Adrenal gland (tissue), 12 donors: ENCODE measurements around the gene MCTP2. TPM values are rescaled to one million over a fixed set of nuclear protein-coding genes. Genes with fewer than 3 reads are reported as not detected.

Experiments
- DNase-seq, 7 donors: peaks; one replicate each; pipeline ENCODE4 v3.0.0-alpha.2; 2019 to 2020
- H3K27ac ChIP-seq, 5 donors: fragments of 200-600 bp; sonication (generic) in 4 of 5; 1 replicate in 3 of 5; 2 replicates in 2 of 5; pipeline versions ENCODE4 v1.5.1 to v1.8.0; 2016 to 2020; ENCODE audit warnings: mild to moderate bottlenecking in 1 of 5
- H3K27me3 ChIP-seq: fragments of 200-600 bp; 2 replicates; pipeline ENCODE4 v1.8.0; 2021
- H3K36me3 ChIP-seq, 2 donors: fragments of 200-600 bp; replicated peaks in 1 of 2; 1 replicate in 1 of 2; 2 replicates in 1 of 2; pipeline versions ENCODE4 v1.5.1 to v1.8.0; 2018 to 2022
- H3K4me1 ChIP-seq, 2 donors: fragments of 200-600 bp; replicated peaks in 1 of 2; 1 replicate in 1 of 2; 2 replicates in 1 of 2; pipeline versions ENCODE4 v1.5.1 to v1.8.0; 2018 to 2021
- H3K4me3 ChIP-seq, 4 donors: fragments of 200-600 bp; sonication (generic) in 3 of 4; one replicate each; pipeline ENCODE4 v1.5.1; 2016 to 2018
- H3K9me3 ChIP-seq, 3 donors: fragments of 200-600 bp; sonication (generic) in 1 of 3; replicated peaks in 1 of 3; 1 replicate in 2 of 3; 2 replicates in 1 of 3; pipeline versions ENCODE4 v1.5.1 to v1.8.0; 2016 to 2021
- CTCF ChIP-seq, 6 experiments: fragments of 450-650 bp in 4 of 6; fragments of 200-600 bp in 2 of 6; sonication (generic) in 1 of 6; IDR thresholded peaks; 1 replicate in 5 of 6; 2 replicates in 1 of 6; pipeline versions ENCODE4 v1.5.1 to v1.8.0; 2016 to 2021; ENCODE audit warnings: antibody characterized with exemption in 6 of 6, mild to moderate bottlenecking in 2 of 6, moderate library complexity in 1 of 6
- POLR2A ChIP-seq, 2 donors: fragments of 450-650 bp; IDR thresholded peaks; one replicate each; pipeline ENCODE4 v1.6.1; 2017; ENCODE audit warnings: antibody characterized with exemption in 2 of 2, mild to moderate bottlenecking in 2 of 2, moderate library complexity in 1 of 2
- WGBS, 4 donors: extraction: QIAGEN DNeasy Blood & Tissue Kit in 2 of 4; methylation state at CpG; one replicate each; pipeline versions ENCODE4 v1.1.5 to v1.1.7; 2013 to 2017; 5-methylcytosine and 5-hydroxymethylcytosine counted together
- intact Hi-C, 2 donors: fragments of 100-400 bp; cut with DNase I; formaldehyde crosslinking; loops; one replicate each; pipeline versions ENCODE4 v1.14.1 to v1.15.0; 2022 to 2023
- polyA plus RNA-seq, 3 donors: library from polyadenylated mRNA; stranded (reverse); fragments of 200-250 nt in 2 of 3; fragments of 350-450 nt in 1 of 3; fragmentation: Illumina TruSeq in 1 of 3; extraction: RNeasy Lipid Tissue Mini Kit (QIAGEN cat#74804) in 1 of 3; gene quantifications; one replicate each; pipeline ENCODE4 v1.2.3, GENCODE V29; 2013 to 2014
- total RNA-seq, 9 donors: library from RNA; depleted of rRNA in 4 of 9; stranded (reverse); fragments of >200 nt in 4 of 9; fragments of 120-200 nt in 1 of 9; fragmentation: NEBNext Ultra II Directional in 1 of 9; extraction: Animal tissue kit (Norgen Biotek cat#: 25700) in 1 of 9; gene quantifications; one replicate each; pipeline versions ENCODE4 v1.1.0 to v1.2.4, GENCODE V29; 2013 to 2023
- donor health status: healthy with polysubstance abuse.
- donor health status: Bipolar disorder and iron deficiency.
- donor health status: DM: yes; HTN: yes; CAD: no.
- donor health status: DM: no; HTN: no; CAD: no.
- donor health status: DM: no; HTN: no; CAD: no.
- donor health status: DM: yes; HTN: yes; CAD: no.

Gene MCTP2
- total and polyA plus RNA-seq, 12 donors = 2.7 to 21.3 (median 14.4) TPM

- TF ChIP-seq CTCF (IDR thresholded peaks at IDR 0.05) = no peak
- TF ChIP-seq POLR2A (IDR thresholded peaks at IDR 0.05) = no peak
- intact Hi-C loops = no loop called here
- no peaks in the 10 kb centered on the region for H3K36me3 ChIP-seq
- no peak overlapping the region for H3K27ac ChIP-seq
- no peak overlapping the region for H3K4me3 ChIP-seq
- H3K27me3 ChIP-seq = no peaks in the 10 kb centered on the region
- no peak for DNase-seq
- no peaks in the 10 kb centered on the region for H3K4me1 ChIP-seq
- no peaks in the 10 kb centered on the region for H3K9me3 ChIP-seq
- WGBS, 4 donors = 91 to 92% (median 92%) methylated on average over 2 of the region's 2 CpGs
Observed at GRCh38 chr15:94258246-94258645, 26.9 kb downstream of the MCTP2 start.

- no peak overlapping the region for H3K27ac ChIP-seq
- intact Hi-C loops = no loop called here
- no peaks in the 10 kb centered on the region for H3K36me3 ChIP-seq
- H3K27me3 ChIP-seq = no peaks in the 10 kb centered on the region
- no peak overlapping the region for H3K4me3 ChIP-seq
- DNase-seq = no peak
- WGBS, 4 donors = 76 to 88% (median 83%) methylated on average over 1 of the region's 1 CpG
- TF ChIP-seq POLR2A (IDR thresholded peaks at IDR 0.05) = no peak
- no peak for TF ChIP-seq CTCF (IDR thresholded peaks at IDR 0.05)
- H3K9me3 ChIP-seq = no peaks in the 10 kb centered on the region
- H3K4me1 ChIP-seq = no peaks in the 10 kb centered on the region
Observed at GRCh38 chr15:94259121-94259751, 27.9 kb downstream of the MCTP2 start.

- 61 to 79% (median 76%) methylated on average over 3 of the region's 3 CpGs for WGBS, 4 donors
- no peak for DNase-seq
- Histone ChIP-seq H3K27me3 (no peaks in the 10 kb centered on the region), H3K4me1 (no peaks in the 10 kb centered on the region), H3K27ac (no peak overlapping the region), H3K4me3 (no peak overlapping the region), H3K36me3 (no peaks in the 10 kb centered on the region), H3K9me3 (no peaks in the 10 kb centered on the region)
- TF ChIP-seq CTCF (IDR thresholded peaks at IDR 0.05) (no peak), POLR2A (IDR thresholded peaks at IDR 0.05) (no peak)
- intact Hi-C loops = no loop called here
Observed at GRCh38 chr15:94259863-94260262, 28.5 kb downstream of the MCTP2 start.

- no peaks in the 10 kb centered on the region for H3K9me3 ChIP-seq
- H3K36me3 ChIP-seq = no peaks in the 10 kb centered on the region
- intact Hi-C loops = no loop called here
- WGBS, 4 donors = 31 to 61% (median 49%) methylated on average over 1 of the region's 1 CpG
- no peak overlapping the region for H3K27ac ChIP-seq
- DNase-seq = no peak
- TF ChIP-seq CTCF (IDR thresholded peaks at IDR 0.05) = no peak
- no peak for TF ChIP-seq POLR2A (IDR thresholded peaks at IDR 0.05)
- no peaks in the 10 kb centered on the region for H3K4me1 ChIP-seq
- no peak overlapping the region for H3K4me3 ChIP-seq
- no peaks in the 10 kb centered on the region for H3K27me3 ChIP-seq
Observed at GRCh38 chr15:94262201-94262600, 30.8 kb downstream of the MCTP2 start.
